ENCODE measurements around the gene ZNF775.

Gene ZNF775

GRCh38 chr7:150378853-150379440, at the start of gene ZNF775:
Gene ZNF775, plus strand, starts transcription at chr7:150379330. Its CDS starts 9,141 bp downstream, at chr7:150388471.
- peak; percentile 77 for DNase-seq

DNA sequence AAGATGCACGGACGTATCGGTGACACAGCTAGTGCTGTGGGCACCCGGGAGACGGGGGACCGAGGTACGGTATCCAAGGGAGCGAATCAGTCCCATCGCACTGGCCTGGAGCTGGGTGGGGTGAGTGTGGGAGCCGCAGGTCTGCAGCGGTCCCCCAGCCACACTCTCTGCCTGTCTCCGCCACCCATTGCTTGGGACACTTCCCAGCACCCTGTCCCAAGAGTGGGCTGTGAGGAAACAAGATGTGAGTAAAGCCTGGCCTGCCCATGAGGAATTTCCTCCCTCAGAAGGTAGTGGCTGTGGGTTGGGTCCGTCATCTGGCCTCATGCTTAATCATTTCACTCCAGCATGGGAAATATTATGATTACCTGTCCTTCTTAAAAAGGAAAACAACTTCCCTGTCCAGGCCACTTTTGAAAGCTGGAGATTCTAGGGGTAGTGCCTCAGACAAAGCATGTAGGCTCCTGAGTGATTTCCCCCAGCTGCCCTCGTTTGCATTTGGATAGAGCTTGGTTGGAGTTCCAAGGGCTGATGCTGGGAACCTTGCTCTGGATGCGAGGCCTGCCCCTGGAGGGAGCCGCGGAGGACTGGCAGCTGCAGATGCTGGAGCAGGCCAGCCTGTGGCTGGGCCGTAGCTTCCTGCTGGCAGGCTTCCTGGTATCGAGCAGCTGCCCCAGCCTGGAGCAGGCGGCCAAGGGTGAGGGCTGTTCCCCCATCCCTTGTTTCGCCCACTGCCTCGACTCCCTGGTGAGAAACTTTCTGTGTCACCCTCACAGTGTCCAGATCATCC, 49.6 kb upstream of the ZNF775 start:
- peak; percentile 4 for DNase-seq

GRCh38 chr7:150330211-150330885, 48.8 kb upstream of the ZNF775 start:
- no peak for DNase-seq

DNA sequence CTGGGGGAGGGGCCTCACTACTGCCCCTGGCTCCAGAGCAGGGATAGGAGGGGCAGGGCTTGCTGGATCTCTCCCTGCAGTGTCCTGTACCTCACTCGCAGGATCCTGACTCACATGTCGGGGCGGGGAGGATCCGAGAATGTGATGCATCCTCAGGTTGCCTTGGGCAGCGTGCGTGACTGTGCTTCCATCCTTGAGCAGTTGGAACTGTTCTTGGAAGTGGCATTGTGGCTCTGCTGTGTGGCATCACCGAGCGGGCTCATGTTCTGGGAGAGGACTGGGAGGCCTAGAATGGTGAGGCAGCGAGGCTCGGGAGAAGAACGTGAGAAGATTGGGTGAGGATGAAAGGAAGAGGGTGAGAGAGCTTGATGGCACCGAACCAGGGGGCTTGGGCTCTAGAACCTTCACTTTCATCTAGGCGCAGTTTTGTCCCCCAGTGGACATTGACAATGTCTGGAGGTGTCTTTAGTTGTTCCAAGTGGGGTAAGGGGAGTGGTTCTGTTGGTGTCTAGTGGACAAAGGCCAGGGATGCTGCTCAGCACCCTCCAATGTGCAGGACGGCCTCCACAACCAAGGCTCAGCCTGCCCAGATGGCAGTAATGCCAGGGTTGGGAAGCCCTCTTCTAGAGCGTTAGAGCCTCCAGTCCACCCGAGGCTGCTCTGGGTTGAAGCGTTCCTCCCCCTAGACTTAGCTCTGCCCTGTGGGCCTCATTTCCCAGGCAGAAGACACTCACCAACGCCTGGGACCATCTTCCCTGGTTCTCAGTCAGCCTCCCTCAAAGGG, 46.1 kb upstream of the ZNF775 start:
- no peak for DNase-seq

- DNase-seq = no peak
These were observed 45.5 kb upstream of the ZNF775 start for GRCh38 chr7:150333659-150334058.

GRCh38 chr7:150334108-150334507, 45.0 kb upstream of the ZNF775 start:
- no peak for DNase-seq

GRCh38 chr7:150335108-150335773, 43.9 kb upstream of the ZNF775 start:
- no peak for DNase-seq

DNA sequence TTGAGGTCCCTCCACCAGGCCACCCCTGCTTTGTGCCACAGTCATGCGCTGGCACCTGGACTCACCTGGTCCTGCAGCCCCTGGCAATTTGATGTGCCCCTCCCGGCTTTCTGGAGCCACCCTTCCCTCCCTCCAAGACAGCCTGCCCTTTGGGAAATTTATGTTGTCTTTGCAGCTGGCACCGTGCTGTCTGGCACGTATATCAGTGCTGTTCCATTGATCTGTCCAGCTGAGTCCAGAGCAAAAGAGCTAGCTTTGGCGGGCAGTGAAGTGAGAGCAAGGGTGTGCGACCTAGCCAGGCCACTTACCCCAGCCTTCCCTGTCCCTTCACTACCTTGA, 43.4 kb upstream of the ZNF775 start:
- DNase-seq = no peak

- no peak for DNase-seq
These were observed 42.4 kb upstream of the ZNF775 start for GRCh38 chr7:150336746-150337145.

- DNase-seq = no peak
These were observed 42.0 kb upstream of the ZNF775 start for GRCh38 chr7:150337179-150337578.

DNA sequence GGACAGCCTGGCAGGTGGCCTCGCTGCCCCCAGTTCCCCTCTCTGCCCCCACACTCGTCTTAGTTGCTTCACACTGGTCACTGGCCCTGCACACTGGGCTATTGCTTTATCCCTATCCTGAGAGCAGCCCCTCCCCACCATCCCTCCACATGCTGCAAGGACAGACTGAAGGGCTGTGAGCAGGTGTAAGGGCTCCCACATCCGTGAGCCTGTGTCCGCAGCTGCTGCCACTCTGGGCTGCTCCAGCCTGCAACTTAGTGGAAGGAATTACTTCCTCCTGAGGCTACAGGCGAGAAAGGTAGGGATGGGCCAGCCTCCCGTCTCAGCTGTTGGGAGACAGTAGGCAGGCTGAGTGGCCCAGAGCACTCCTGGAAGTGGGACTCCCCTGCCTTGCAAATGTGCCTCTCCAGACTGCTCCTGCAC, 41.5 kb upstream of the ZNF775 start:
- no peak for DNase-seq

GRCh38 chr7:150338166-150338829, 40.8 kb upstream of the ZNF775 start:
- DNase-seq = no peak

GRCh38 chr7:150339409-150339809, 39.7 kb upstream of the ZNF775 start:
- peak; percentile 93 for DNase-seq

DNA sequence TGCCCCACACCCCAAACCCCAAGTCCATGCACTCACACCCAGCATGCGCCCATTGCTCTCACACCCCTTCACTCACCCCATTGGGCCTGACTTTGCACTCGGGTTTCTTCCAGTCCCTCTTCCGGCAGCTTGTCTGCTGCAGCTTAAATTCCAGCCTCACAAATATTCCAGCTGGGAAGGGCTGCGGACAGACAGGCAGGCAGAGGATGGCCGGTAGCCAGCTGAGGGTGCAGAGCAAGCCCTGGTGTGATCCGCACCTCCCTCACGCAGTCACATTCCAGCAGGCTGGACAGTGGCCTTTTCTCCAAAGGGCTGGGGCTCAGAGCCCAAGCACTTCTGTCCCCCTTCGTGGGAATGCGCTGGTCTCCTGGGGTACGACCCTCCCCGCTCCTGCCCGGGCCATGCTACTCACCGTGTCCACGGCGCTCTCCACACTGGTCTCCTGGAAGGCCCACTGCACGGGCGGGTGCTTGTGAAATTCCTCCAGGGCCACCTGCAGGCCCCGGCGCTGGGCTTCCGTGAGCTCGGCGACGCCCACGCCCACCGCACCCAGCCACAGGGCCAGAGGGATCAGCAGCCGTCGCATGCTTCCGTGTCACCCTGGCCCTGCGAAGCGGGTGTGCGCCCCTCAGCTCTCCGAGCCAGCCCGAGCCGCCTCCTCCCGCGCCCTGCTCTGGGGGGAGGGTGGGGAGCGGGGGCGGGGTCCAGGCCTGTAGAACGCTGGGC, 38.9 kb upstream of the ZNF775 start:
- DNase-seq = peak; percentile 73

DNA sequence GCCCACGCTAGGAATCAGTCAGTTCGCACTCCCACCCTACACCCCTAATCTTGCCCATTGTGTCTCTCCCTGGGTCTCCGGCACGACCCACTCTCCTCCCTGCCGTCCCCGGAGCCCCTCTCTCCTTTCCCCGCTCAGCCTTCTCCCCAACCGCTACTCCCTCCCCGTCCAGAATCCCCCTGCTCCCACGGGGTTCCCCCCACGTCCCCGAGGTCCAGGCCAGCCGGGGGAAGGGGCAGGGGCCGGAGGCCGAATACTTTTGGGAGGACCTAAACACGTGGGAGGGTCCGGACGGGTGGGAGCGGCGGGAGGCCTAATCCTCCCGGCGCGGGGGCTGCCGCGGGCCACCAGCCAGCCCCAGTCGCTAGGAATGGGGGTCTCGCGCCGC, 38.3 kb upstream of the ZNF775 start:
- no peak for DNase-seq

- DNase-seq = no peak
These were observed 37.6 kb upstream of the ZNF775 start, which contains the start of gene RARRES2 for GRCh38 chr7:150341263-150342120. Gene RARRES2, minus strand, starts transcription at chr7:150341629. Its CDS starts 1,020 bp downstream, at chr7:150340609.

GRCh38 chr7:150342121-150342408, 37.1 kb upstream of the ZNF775 start:
- DNase-seq = no peak

DNA sequence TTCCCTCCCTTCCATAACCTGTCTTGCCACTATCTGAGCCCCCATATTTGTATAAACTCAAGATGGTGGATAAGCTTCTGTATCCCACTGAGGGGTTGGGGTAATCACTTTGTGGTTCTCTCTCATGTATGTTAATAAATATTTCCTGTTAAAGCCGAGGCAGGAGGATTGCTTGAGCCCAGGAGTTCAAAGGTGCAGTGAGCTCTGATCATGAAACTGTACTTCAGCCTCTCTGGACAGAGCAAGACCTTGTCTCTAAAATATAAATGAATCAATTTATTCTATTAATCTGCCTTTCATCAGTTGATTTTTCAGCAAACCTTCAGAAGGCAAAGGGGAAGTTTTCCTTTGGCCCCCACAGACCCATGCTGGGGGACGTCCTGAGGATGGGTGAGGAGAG, 35.9 kb upstream of the ZNF775 start:
- DNase-seq = no peak

GRCh38 chr7:150344299-150344698, 34.8 kb upstream of the ZNF775 start:
- DNase-seq = no peak

DNA sequence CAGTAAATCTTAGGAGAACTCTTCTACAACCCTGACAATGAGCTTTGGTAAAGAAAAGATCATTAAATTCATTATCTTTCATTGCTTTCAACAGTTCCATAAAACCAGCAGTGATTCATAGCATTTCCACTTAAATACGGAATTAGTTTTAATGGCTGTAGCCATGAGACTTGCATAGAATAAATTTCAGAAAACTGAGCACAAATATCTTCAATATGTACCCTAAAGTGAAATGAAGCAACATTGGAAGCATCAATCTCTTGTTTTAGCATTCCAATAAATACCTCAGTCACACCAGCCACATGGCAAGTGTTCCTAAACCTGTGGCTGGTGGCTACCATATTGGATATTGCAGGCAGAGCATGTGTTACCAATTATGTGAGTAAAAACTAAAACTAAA, 34.1 kb upstream of the ZNF775 start:
- no peak for DNase-seq

DNA sequence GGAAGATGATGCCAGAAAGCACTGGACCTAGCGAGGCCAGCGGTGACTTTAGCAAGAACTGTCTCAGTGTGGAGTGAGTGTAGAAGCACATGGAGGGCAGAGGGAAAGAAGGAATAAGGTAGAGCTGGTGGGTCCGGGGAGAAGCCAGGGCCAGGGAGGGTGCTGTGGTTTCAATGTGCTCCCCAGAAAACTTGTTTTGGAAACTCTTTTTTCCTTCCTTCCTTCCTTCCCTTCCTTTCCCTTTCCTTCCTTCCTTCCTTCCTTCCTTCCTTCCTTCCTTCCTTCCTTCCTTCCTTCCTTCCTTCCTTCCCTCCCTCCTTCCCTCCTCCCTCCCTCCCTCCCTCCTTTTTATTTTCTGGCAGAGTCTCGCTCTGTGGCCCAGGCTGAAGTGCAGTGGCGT, 32.2 kb upstream of the ZNF775 start:
- no peak for DNase-seq

All from kidney glomerular epithelial cell (primary cell).